Fibroblast of the aortic adventitia (primary cell): ENCODE data around the gene SLC25A42. TPM values are rescaled to one million over a fixed set of nuclear protein-coding genes. Genes with fewer than 3 reads are reported as not detected.

Source experiments
- DNase-seq: peaks from one replicate; pipeline ENCODE4 v3.0.0-alpha.2; 2010; ENCODE audit warnings: low read depth
- H3K4me3 ChIP-seq: 2 replicates; pipeline ENCODE4 v1.5.1; 2011; ENCODE audit warnings: low read depth, mild to moderate bottlenecking, control low read depth, low read length, moderate library complexity
- total RNA-seq: library from RNA; depleted of rRNA; stranded (reverse); fragments of >200 nt; gene quantifications from 2 replicates; pipeline ENCODE4 v1.2.3, GENCODE V29; 2012; ENCODE audit warnings: low replicate concordance
- TF ChIP-seq, protein P1 (sequence below): IDR thresholded peaks from 2 replicates; pipeline ENCODE4 v1.5.1; 2011; ENCODE audit warnings: mild to moderate bottlenecking, low read length, control low read depth, inconsistent platforms; ENCODE audit not compliant: insufficient read depth

Gene SLC25A42
- total RNA-seq, 1 donor: 4.8 TPM

DNA sequence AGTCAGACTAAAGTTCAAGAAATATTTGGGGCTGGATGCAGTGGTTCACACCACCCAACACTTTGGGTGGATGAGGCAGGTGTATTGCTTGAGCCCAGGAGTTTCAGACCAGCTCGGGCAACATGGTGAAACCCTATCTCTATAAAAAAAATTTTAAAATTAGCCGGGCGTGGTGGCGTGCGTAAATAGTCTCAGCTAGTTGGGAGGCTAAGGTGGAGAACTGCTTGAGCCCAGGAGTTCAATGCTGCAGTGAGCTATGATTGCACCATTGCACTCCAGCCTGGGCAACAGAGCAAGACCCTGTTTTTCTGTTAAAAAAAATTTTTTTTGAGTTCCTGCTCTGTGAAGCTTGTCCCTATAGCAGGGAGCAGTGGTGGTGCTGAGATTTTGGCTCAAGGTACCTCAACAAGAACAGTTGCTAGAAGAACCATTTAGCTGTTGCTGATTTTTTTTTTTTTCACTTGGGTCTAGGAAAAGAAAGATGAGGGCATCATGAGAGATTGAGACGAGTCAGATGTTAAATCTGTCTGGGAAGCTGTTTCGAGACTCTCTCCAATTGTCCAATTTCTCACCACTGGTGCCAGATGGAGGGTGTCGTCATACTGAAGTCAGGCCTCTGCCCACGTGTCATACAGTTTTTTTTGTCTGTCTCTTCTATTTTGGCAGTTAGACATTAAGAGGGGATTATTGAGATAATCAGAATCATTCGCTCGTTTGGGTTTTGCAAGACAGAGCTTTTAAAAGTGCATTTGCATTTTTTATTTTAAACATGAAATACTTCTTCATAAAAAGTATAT, 3.7 kb downstream of the SLC25A42 start:
- TF ChIP-seq, protein P1, sequence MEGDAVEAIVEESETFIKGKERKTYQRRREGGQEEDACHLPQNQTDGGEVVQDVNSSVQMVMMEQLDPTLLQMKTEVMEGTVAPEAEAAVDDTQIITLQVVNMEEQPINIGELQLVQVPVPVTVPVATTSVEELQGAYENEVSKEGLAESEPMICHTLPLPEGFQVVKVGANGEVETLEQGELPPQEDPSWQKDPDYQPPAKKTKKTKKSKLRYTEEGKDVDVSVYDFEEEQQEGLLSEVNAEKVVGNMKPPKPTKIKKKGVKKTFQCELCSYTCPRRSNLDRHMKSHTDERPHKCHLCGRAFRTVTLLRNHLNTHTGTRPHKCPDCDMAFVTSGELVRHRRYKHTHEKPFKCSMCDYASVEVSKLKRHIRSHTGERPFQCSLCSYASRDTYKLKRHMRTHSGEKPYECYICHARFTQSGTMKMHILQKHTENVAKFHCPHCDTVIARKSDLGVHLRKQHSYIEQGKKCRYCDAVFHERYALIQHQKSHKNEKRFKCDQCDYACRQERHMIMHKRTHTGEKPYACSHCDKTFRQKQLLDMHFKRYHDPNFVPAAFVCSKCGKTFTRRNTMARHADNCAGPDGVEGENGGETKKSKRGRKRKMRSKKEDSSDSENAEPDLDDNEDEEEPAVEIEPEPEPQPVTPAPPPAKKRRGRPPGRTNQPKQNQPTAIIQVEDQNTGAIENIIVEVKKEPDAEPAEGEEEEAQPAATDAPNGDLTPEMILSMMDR: no peak
- no peak overlapping the region for H3K4me3 ChIP-seq
- DNase-seq: peak; percentile 22

DNA sequence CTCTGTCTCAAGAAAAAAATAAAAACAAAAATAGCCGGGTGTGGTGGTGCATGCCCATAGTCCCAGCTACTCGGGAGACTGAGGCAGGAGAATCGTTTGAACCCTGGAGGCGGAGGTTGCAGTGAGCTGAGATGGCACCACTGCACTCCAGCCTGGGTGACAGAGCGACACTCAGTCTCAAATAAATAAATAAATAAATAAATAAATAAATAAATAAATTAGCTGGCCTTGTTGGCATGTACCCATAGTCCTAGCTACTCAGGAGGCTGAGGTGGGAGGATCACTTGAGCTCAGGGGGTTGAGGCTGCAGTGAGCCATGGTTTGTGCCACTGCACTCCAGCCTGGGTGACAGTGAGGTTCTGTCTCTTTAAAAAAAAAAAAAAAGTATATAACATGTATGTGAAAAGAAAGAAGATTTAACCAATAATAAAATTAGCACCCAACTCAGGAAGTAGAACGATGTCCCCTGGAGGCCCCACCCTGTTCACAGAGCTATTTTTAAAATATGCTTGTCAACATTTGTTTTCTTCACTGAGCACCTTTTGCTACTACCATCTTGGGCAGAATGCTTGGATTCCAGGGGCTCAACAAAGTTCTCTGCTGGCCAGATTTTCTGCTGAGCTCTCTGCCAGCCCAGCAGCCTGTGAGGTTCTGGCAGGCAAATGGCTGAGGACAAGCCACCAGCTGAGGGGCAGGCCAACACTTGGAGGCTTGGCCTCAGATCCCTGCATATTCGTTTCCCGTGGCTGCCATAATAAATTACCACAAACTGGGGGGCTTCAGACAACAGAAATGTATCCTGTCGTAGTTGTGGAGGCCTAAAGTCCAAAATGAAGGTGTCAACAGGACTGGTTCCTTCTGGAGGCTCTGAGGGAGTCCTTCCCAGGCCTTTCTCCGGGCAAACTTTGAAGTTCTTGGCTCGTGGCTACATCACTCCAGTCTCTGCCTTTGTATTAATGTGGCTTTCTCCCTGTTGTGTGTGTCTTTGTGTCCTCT, 5.2 kb downstream of the SLC25A42 start:
- DNase-seq: no peak
- no peak overlapping the region for H3K4me3 ChIP-seq
- TF ChIP-seq, protein P1: no peak

- H3K4me3 ChIP-seq: no peak overlapping the region
- TF ChIP-seq, protein P1: no peak
- DNase-seq: no peak
Measured at GRCh38 chr19:19071897-19072296, 8.1 kb downstream of the SLC25A42 start.

DNA sequence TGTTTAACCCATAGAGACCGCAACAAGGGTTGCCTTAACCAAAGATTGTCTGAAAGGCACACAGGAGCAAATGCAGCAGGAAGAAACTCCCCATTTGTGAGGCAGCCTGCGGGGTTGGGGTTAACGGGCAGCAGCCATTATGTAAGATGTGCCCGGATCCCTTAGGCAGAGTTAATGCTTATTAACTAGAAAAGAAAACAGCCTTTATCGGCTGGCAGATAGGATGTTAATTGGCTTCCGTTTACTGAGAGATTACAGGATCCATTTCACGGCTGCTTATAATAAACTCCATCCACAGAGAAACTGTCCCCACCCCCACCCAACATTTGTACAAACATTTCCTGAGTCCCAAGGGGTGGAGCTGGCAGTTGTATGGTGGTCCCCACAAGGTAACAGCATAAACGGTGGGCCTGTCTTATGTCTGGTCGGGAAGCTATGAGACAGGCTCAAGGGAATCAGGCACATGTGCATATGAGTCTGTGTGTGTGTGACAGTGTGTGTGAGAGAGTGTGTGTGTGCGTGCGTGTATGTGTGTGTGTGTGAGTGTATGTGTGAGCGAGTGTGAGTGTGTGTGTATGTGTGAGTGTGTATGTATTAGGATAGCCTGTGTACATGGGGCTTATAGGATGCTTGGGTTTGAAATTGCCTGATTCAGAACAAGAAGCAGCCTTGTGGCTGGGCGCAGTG, 10.5 kb downstream of the SLC25A42 start:
- DNase-seq: no peak
- no peak overlapping the region for H3K4me3 ChIP-seq
- TF ChIP-seq, protein P1: no peak

DNA sequence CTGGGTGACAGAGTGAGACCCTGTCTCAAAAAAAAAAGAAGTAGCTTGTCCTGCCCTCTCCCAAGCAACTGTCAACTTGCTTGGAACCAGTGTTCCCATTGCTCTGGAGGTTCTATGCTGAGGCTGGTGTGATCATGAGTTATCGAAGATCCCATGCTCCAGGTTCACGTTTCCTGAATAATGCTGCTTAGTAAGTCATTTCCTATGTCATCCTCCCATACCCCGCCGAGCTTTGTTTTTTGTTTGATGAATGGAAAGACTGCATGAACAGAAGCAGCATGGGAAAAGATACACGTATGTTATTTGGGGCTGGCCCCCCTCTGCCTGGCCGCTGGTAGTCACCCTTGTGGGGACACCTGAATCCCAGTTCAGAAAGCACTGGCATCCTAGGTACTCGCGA, 11.3 kb downstream of the SLC25A42 start:
- DNase-seq: no peak
- H3K4me3 ChIP-seq: no peak overlapping the region
- TF ChIP-seq, protein P1: no peak

DNA sequence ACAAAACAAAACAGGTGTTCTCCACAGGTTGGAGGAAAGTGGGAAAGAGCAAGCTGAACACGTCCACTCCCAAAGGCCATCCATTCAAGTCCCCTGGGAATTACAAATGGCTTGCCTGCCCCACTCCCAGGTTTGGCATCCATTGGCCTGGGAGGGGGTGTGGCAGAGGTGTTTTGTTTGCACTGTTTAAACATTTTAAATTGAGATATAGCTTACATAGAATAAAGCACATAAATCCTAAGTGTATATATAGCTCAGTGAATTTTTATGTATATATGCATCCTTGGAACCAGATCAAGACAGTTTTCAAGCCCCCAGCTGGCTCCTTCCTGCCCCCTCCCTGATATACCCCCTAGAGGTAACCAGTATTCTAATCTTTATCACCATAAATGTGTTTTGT, 12.7 kb downstream of the SLC25A42 start:
- DNase-seq: no peak
- TF ChIP-seq, protein P1: no peak
- H3K4me3 ChIP-seq: no peak overlapping the region
